M059J (cell line): Measurements from ENCODE around the gene MS4A1. TPM values are rescaled to one million over a fixed set of nuclear protein-coding genes. Genes with fewer than 3 reads are reported as not detected.
"Not testable (repeated sequence)": the region's sequence is repeated elsewhere in the genome, so short reads cannot be mapped to it uniquely, and the experiment has no call there.

Source experiments
- DNase-seq: peaks from one replicate; pipeline ENCODE4 v3.0.0-alpha.2; 2012; ENCODE audit warnings: low read depth
- total RNA-seq: library from RNA; depleted of rRNA; stranded (reverse); fragments of >200 nt; shearing (Covaris generic); gene quantifications from 2 replicates; pipeline ENCODE4 v1.2.3, GENCODE V29; 2014; rRNA removed

The MS4A1 gene
- total RNA-seq, 1 experiment from 2014 or later = not detected

GRCh38 chr11:60502221-60502775 lies 46.7 kb downstream of the MS4A1 start:
- no peak for DNase-seq

GRCh38 chr11:60504219-60504905 lies 48.7 kb downstream of the MS4A1 start:
- peak; percentile 12 for DNase-seq

- DNase-seq = not testable (repeated sequence)
Measured at GRCh38 chr11:60509609-60510008, 54.0 kb downstream of the MS4A1 start.

GRCh38 chr11:60510209-60510608 lies 54.6 kb downstream of the MS4A1 start:
- DNase-seq = not testable (repeated sequence)

- no peak for DNase-seq
Measured at GRCh38 chr11:60511393-60511792, 55.7 kb downstream of the MS4A1 start.

GRCh38 chr11:60512651-60513225 lies 57.1 kb downstream of the MS4A1 start:
- DNase-seq = no peak

- no peak for DNase-seq
Measured at GRCh38 chr11:60513496-60514460, 58.1 kb downstream of the MS4A1 start.

GRCh38 chr11:60515144-60515855 lies 59.7 kb downstream of the MS4A1 start, which contains the start of gene MS4A13:
MS4A13 (plus strand) TSS chr11:60515392; CDS start chr11:60518084, 2,692 bp downstream.
- DNase-seq = no peak

Other genes with a start within 250 kb of the MS4A1 start
- not detected in 2 replicates for gene MS4A4E, start 212.7 kb upstream of the MS4A1 start, total RNA-seq
- gene MS4A4A, start 175.2 kb upstream of the MS4A1 start, total RNA-seq = 33.0 and 50.9 TPM in 2 replicates
- gene MS4A6E, start 128.6 kb upstream of the MS4A1 start, total RNA-seq = 25.8 and 38.5 TPM in 2 replicates
- gene MS4A7, start 77.3 kb upstream of the MS4A1 start, total RNA-seq = not detected in 2 replicates
- gene MS4A14, start 59.4 kb upstream of the MS4A1 start, total RNA-seq = not detected in 2 replicates
- gene MS4A5, start 26.3 kb upstream of the MS4A1 start, total RNA-seq = not detected in 2 replicates
- gene MS4A12, start 36.9 kb downstream of the MS4A1 start, total RNA-seq = 0.27 TPM in 1 of 2 replicates, not detected in the other
- not detected in 2 replicates for gene MS4A13, start 59.5 kb downstream of the MS4A1 start, total RNA-seq
- gene MS4A8, start 243.8 kb downstream of the MS4A1 start, total RNA-seq = not detected in 2 replicates